SKM-1 (cell line): ENCODE measurements around the gene RFNG.
A peak's percentile ranks its signal among the peaks of the same experiment; 100 is the strongest.
"Not testable (repeated sequence)": the region's sequence is repeated elsewhere in the genome, so short reads cannot be mapped to it uniquely, and the experiment has no call there.

ENCODE experiments used
- DNase-seq: peaks from one replicate; lab custom pipeline; 2025; ENCODE audit not compliant: unreplicated experiment; lab: John Stamatoyannopoulos, UW

The RFNG gene

GRCh38 chr17:82046903-82047302 lies 4.7 kb downstream of the RFNG start:
- no peak for DNase-seq

GRCh38 chr17:82045936-82046484 lies 5.6 kb downstream of the RFNG start:
- no peak for DNase-seq

GRCh38 chr17:82043507-82043906 lies 8.1 kb downstream of the RFNG start:
- no peak for DNase-seq

GRCh38 chr17:82042649-82043048 lies 9.0 kb downstream of the RFNG start:
- no peak for DNase-seq

- DNase-seq: no peak
Observed at GRCh38 chr17:82041144-82041814, 10.3 kb downstream of the RFNG start.

GRCh38 chr17:82039695-82040299 lies 11.8 kb downstream of the RFNG start:
- DNase-seq: no peak

GRCh38 chr17:82038796-82039409 lies 12.7 kb downstream of the RFNG start:
- not testable (repeated sequence) for DNase-seq

- no peak for DNase-seq
Observed at GRCh38 chr17:82037889-82038195, 13.8 kb downstream of the RFNG start.

GRCh38 chr17:82037092-82037888 lies 14.3 kb downstream of the RFNG start, which contains the start of gene DCXR:
DCXR (minus strand) TSS chr17:82037697; CDS start chr17:82037682, 15 bp downstream.
- DNase-seq: peak; percentile 85

GRCh38 chr17:82036634-82037091 lies 14.9 kb downstream of the RFNG start:
- no peak for DNase-seq

- DNase-seq: no peak
Observed at GRCh38 chr17:82035956-82036633, 15.5 kb downstream of the RFNG start.

GRCh38 chr17:82035488-82035887 lies 16.1 kb downstream of the RFNG start:
- DNase-seq: no peak

GRCh38 chr17:82034371-82035011 lies 17.1 kb downstream of the RFNG start:
- no peak for DNase-seq

GRCh38 chr17:82033359-82034085 lies 18.1 kb downstream of the RFNG start:
- DNase-seq: no peak

- no peak for DNase-seq
Observed at GRCh38 chr17:82031885-82032627, 19.6 kb downstream of the RFNG start.

GRCh38 chr17:82031303-82031884 lies 20.2 kb downstream of the RFNG start, which contains the start of gene RAC3:
RAC3 (plus strand) TSS chr17:82031678; CDS start chr17:82031762, 84 bp downstream.
- DNase-seq: no peak

- no peak for DNase-seq
Observed at GRCh38 chr17:82030470-82031302, 20.9 kb downstream of the RFNG start.
